Colonic mucosa (tissue), 4 donors: ENCODE results near the gene GSX1. TPM values are rescaled to one million over a fixed set of nuclear protein-coding genes. Genes with fewer than 3 reads are reported as not detected.

ENCODE experiments used
- DNase-seq: peaks from one replicate; pipeline ENCODE4 v3.0.0-alpha.2; 2020
- H3K27ac ChIP-seq: fragments of 200-600 bp; one replicate; pipeline ENCODE4 v1.8.0; 2021
- H3K27me3 ChIP-seq: fragments of 200-600 bp; one replicate; pipeline ENCODE4 v1.8.0; 2021
- H3K36me3 ChIP-seq: fragments of 200-600 bp; one replicate; pipeline ENCODE4 v1.8.0; 2021
- H3K4me1 ChIP-seq: fragments of 200-600 bp; one replicate; pipeline ENCODE4 v1.8.0; 2021; ENCODE audit warnings: mild to moderate bottlenecking
- H3K4me3 ChIP-seq: fragments of 200-600 bp; one replicate; pipeline ENCODE4 v1.8.0; 2021
- H3K9ac ChIP-seq, 2 donors: one replicate each; pipeline ENCODE4 v1.7.0; 2013; ENCODE audit warnings: control low read depth in 2 of 2, low read depth in 2 of 2, low read length in 2 of 2
- H3K9me3 ChIP-seq: fragments of 200-600 bp; one replicate; pipeline ENCODE4 v1.8.0; 2021
- CTCF ChIP-seq: fragments of 200-600 bp; IDR thresholded peaks from one replicate; pipeline ENCODE4 v1.8.0; 2022; ENCODE audit warnings: antibody characterized with exemption, mild to moderate bottlenecking
- intact Hi-C: fragments of 100-400 bp; cut with DNase I; formaldehyde crosslinking; loops from one replicate; pipeline ENCODE4 v1.14.1; 2022
- total RNA-seq, 2 donors: library from RNA; stranded (reverse); fragmentation: NEBNext Ultra II Directional in 1 of 2; extraction: Animal tissue kit (Norgen Biotek cat#: 25700) in 1 of 2; gene quantifications; one replicate each; pipeline ENCODE4 v1.2.1, GENCODE V29; 2021
- donor health status: healthy.
- donor health status: DM: no; HTN: no; CAD: no.
- donor health status: DM: no; HTN: no; CAD: no.

Gene GSX1
- total RNA-seq, 2 donors from 2014 or later = not detected

GRCh38 chr13:27794921-27795717 lies 2.8 kb downstream of the GSX1 start:
- intact Hi-C loops = no loop called here
- Histone ChIP-seq H3K4me3 (no peak overlapping the region), H3K9me3 (no peaks in the 10 kb centered on the region), H3K4me1 (no peaks in the 10 kb centered on the region), H3K27me3 (peaks cover 85% of the 10 kb centered on the region), H3K9ac (no peak overlapping the region), H3K36me3 (no peaks in the 10 kb centered on the region), H3K27ac (no peak overlapping the region)
- TF ChIP-seq CTCF = no peak
- DNase-seq = no peak

- Histone ChIP-seq H3K9ac (no peak overlapping the region), H3K4me3 (no peak overlapping the region)
Observed at GRCh38 chr13:27795718-27796019, 3.4 kb downstream of the GSX1 start.

GRCh38 chr13:27796544-27797227 lies 4.4 kb downstream of the GSX1 start:
- Histone ChIP-seq H3K36me3 (no peaks in the 10 kb centered on the region), H3K27me3 (peaks cover 69% of the 10 kb centered on the region), H3K9me3 (no peaks in the 10 kb centered on the region), H3K9ac (no peak overlapping the region), H3K27ac (no peak overlapping the region), H3K4me3 (no peak overlapping the region), H3K4me1 (no peaks in the 10 kb centered on the region)
- no peak for DNase-seq
- intact Hi-C loops = no loop called here
- TF ChIP-seq CTCF = no peak

More at GRCh38 chr13:27795718-27796019, 3.4 kb downstream of the GSX1 start:
- Histone ChIP-seq H3K27ac (no peak overlapping the region), H3K27me3 (peaks cover 80% of the 10 kb centered on the region), H3K9me3 (no peaks in the 10 kb centered on the region), H3K4me1 (no peaks in the 10 kb centered on the region), H3K36me3 (no peaks in the 10 kb centered on the region)
- no peak for TF ChIP-seq CTCF
- DNase-seq = no peak
- intact Hi-C loops = no loop called here

GRCh38 chr13:27797228-27797624 lies 4.9 kb downstream of the GSX1 start:
- H3K36me3 ChIP-seq = no peaks in the 10 kb centered on the region
- no peak overlapping the region for H3K27ac ChIP-seq
- H3K4me3 ChIP-seq = no peak overlapping the region
- TF ChIP-seq CTCF = no peak
- intact Hi-C loops = no loop called here
- no peak overlapping the region for H3K9ac ChIP-seq
- no peak for DNase-seq
- no peaks in the 10 kb centered on the region for H3K4me1 ChIP-seq
- H3K27me3 ChIP-seq = peaks cover 64% of the 10 kb centered on the region
- no peaks in the 10 kb centered on the region for H3K9me3 ChIP-seq

- Histone ChIP-seq H3K36me3 (no peaks in the 10 kb centered on the region), H3K9me3 (no peaks in the 10 kb centered on the region), H3K4me3 (no peak overlapping the region), H3K27ac (no peak overlapping the region), H3K9ac (no peak overlapping the region), H3K27me3 (no peaks in the 10 kb centered on the region), H3K4me1 (no peaks in the 10 kb centered on the region)
- intact Hi-C loops = no loop called here
- no peak for DNase-seq
- no peak for TF ChIP-seq CTCF
Observed at GRCh38 chr13:27806744-27807387, 14.6 kb downstream of the GSX1 start.
